ENCODE results near the gene PHTF2. TPM values are rescaled to one million over a fixed set of nuclear protein-coding genes. Genes with fewer than 3 reads are reported as not detected.

The PHTF2 gene
- polyA plus RNA-seq, 1 donor (not counting 4 experiments of a cell fraction or from before 2014, with no cell fraction given): 24.1 TPM

GRCh38 chr7:77859343-77859742 is 60.8 kb downstream of the PHTF2 start:
- H2AFZ ChIP-seq (ENCODE audit: control insufficient read depth, low read length): no peak overlapping the region
- no peaks in the 10 kb centered on the region for H3K4me1 ChIP-seq (ENCODE audit: control insufficient read depth, extremely low read depth, insufficient read depth, low read length)
- DNase-seq (ENCODE audit: low read depth, low spot score): no peak
- H3K9me1 ChIP-seq (ENCODE audit: control insufficient read depth, extremely low read depth, insufficient read depth, low read length): no peaks in the 10 kb centered on the region
- no peak overlapping the region for H3K4me2 ChIP-seq (ENCODE audit: control insufficient read depth, extremely low read depth, insufficient read depth, low read depth, low read length)
- TF ChIP-seq EZH2 (IDR thresholded peaks at IDR 0.05; ENCODE audit: low read length): no peak
- TF ChIP-seq CTCF (optimal IDR thresholded peaks at IDR 0.05 in 1 of 3, IDR thresholded peaks at IDR 0.05 in 1 of 3, conservative IDR thresholded peaks at IDR 0.05 in 1 of 3; ENCODE audit: extremely low read depth in 1 of 3, insufficient read depth in 2 of 3, low read length in 3 of 3): no peak
- H3K9me3 ChIP-seq (ENCODE audit: control insufficient read depth, low read depth, low read length): no peaks in the 10 kb centered on the region
- H3K36me3 ChIP-seq (ENCODE audit: control insufficient read depth in 2 of 2, extremely low read depth in 1 of 2, insufficient read depth in 2 of 2, low read length in 2 of 2): peaks cover 0 to 2% of the 10 kb centered on the region in 2 experiments
- H3K27ac ChIP-seq (ENCODE audit: control insufficient read depth, insufficient read depth, low read length): no peak overlapping the region
- FAIRE-seq: no peak
- H3K79me2 ChIP-seq (ENCODE audit: control insufficient read depth, insufficient read depth, low read length): no peaks in the 10 kb centered on the region
- H3K9ac ChIP-seq (ENCODE audit: control insufficient read depth, extremely low read depth, insufficient read depth, low read length): no peak overlapping the region
- H3K27me3 ChIP-seq (ENCODE audit: control insufficient read depth, extremely low read depth, insufficient read depth, low read length): no peaks in the 10 kb centered on the region
- H3K4me3 ChIP-seq (ENCODE audit: control insufficient read depth in 2 of 3, extremely low read depth in 1 of 3, insufficient read depth in 2 of 3, low read depth in 1 of 3, low read length in 3 of 3): no peak overlapping the region
- H4K20me1 ChIP-seq (ENCODE audit: control insufficient read depth, extremely low read depth, insufficient read depth, low read length): no peaks in the 10 kb centered on the region
- dilution Hi-C loops (cut with MboI; ENCODE audit: extremely low pct_ligation_motif_present, low sequenced_read_pairs): no loop called here

DNA sequence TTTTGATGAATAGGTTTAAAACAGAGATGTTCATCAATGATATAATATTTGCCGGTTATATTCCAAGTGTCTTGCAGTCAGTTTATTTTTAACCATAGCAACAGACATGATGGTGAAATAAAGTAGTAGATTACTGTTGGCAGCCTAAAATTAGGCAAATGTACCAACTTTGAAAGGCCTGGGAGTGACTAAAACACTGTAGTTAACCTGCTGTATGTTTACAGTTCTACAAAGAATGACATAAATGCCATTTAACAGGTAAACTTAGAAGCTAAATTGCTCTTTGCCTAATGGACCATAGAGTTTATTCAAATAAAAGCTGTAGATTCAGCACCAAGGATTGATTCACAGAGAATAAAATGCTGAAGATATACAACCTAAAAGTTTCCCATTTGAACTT is 64.1 kb downstream of the PHTF2 start:
- no peak overlapping the region for H3K4me3 ChIP-seq (ENCODE audit: control insufficient read depth in 2 of 3, extremely low read depth in 1 of 3, insufficient read depth in 2 of 3, low read depth in 1 of 3, low read length in 3 of 3)
- H3K9me1 ChIP-seq (ENCODE audit: control insufficient read depth, extremely low read depth, insufficient read depth, low read length): no peaks in the 10 kb centered on the region
- peaks cover 16% of the 10 kb centered on the region for H3K4me1 ChIP-seq (ENCODE audit: control insufficient read depth, extremely low read depth, insufficient read depth, low read length)
- no peaks in the 10 kb centered on the region for H3K36me3 ChIP-seq (ENCODE audit: control insufficient read depth in 2 of 2, extremely low read depth in 1 of 2, insufficient read depth in 2 of 2, low read length in 2 of 2)
- TF ChIP-seq CTCF (optimal IDR thresholded peaks at IDR 0.05 in 1 of 3, IDR thresholded peaks at IDR 0.05 in 1 of 3, conservative IDR thresholded peaks at IDR 0.05 in 1 of 3; ENCODE audit: extremely low read depth in 1 of 3, insufficient read depth in 2 of 3, low read length in 3 of 3) (no peak), EZH2 (IDR thresholded peaks at IDR 0.05; ENCODE audit: low read length) (no peak)
- no peaks in the 10 kb centered on the region for H3K79me2 ChIP-seq (ENCODE audit: control insufficient read depth, insufficient read depth, low read length)
- DNase-seq (ENCODE audit: low read depth, low spot score): no peak
- H3K27ac ChIP-seq (ENCODE audit: control insufficient read depth, insufficient read depth, low read length): no peak overlapping the region
- no peak overlapping the region for H3K9ac ChIP-seq (ENCODE audit: control insufficient read depth, extremely low read depth, insufficient read depth, low read length)
- dilution Hi-C loops (cut with MboI; ENCODE audit: extremely low pct_ligation_motif_present, low sequenced_read_pairs): no loop called here
- no peaks in the 10 kb centered on the region for H3K9me3 ChIP-seq (ENCODE audit: control insufficient read depth, low read depth, low read length)
- no peaks in the 10 kb centered on the region for H3K27me3 ChIP-seq (ENCODE audit: control insufficient read depth, extremely low read depth, insufficient read depth, low read length)
- H3K4me2 ChIP-seq (ENCODE audit: control insufficient read depth, extremely low read depth, insufficient read depth, low read depth, low read length): no peak overlapping the region
- H2AFZ ChIP-seq (ENCODE audit: control insufficient read depth, low read length): no peak overlapping the region
- FAIRE-seq: no peak
- no peaks in the 10 kb centered on the region for H4K20me1 ChIP-seq (ENCODE audit: control insufficient read depth, extremely low read depth, insufficient read depth, low read length)
